ENCODE measurements around the gene CHMP4B. TPM values are rescaled to one million over a fixed set of nuclear protein-coding genes. Genes with fewer than 3 reads are reported as not detected.
A peak's percentile ranks its signal among the peaks of the same experiment; 100 is the strongest.

Gene CHMP4B
- total RNA-seq, 1 experiment from 2014 or later = 77.6 TPM

DNA sequence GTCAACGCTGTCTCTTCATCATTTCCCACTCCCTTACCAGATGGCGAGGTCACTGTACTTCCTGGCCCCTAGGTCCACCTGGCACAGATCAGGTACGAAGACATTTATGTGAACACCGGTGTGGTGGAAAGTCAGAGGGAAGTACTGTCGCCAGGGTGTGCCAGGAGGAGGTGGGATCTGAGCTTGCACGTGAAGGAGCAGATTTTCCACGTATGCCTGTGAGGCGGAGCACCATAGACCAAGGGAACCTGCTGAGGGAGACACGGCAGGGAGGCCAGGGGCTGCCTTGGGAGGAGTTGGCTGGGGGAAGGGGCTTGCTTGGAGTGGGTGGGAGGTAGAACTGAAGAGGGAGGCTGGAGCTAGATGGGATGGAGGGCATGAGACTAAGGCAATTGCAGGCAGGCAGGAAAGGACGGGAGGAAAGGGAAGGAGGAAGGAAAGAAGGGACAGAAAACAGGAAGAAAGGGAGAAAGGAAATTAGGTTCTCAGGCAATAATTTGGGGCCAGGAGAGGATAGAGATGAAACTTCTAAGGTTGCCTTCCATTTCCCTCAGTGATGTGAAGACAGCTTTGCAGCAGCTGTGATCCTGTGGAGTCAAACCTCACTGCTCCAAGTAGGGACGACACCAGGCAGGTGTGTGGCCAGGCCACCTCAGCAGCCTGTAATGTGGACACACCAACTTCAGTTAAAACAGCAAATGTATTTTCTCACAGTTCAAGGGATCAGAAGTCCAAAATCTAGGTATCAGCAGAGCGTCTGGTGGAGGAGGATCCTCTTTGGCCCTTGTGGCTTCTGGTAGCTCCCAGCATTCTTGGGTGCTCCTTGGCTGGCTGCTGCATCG, 46.8 kb downstream of the CHMP4B start:
- DNase-seq (ENCODE audit: unreplicated experiment) = no peak
- no peak overlapping the region for H3K27ac Mint-ChIP-seq (ENCODE audit: low read depth, unreplicated experiment)
- ChIA-PET CTCF (interaction anchor here (0.6 to 1.1 kb wide), 4 partner anchors 23 to 1733 kb away, joined by 3 to 4 read pairs (median 3); no protein-coding TSS in a partner anchor), POLR2A (interaction anchor here (0.6 to 1.4 kb wide), 4 partner anchors 34 to 228 kb away, joined by 3 to 4 read pairs (median 3); no protein-coding TSS in a partner anchor)
- no TSS peak for BruUV-seq (replicated peaks)
- no peaks in the 10 kb centered on the region for H3K9me3 Mint-ChIP-seq (ENCODE audit: unreplicated experiment)
- H3K4me3 Mint-ChIP-seq (ENCODE audit: unreplicated experiment) = no peak overlapping the region
- H3K27me3 Mint-ChIP-seq (ENCODE audit: insufficient read depth, unreplicated experiment) = no peaks in the 10 kb centered on the region
- peaks cover 46% of the 10 kb centered on the region for H3K36me3 Mint-ChIP-seq (ENCODE audit: insufficient read depth, unreplicated experiment)
- H3K4me1 Mint-ChIP-seq (ENCODE audit: insufficient read depth, unreplicated experiment) = no peaks in the 10 kb centered on the region
- intact Hi-C loops (cut with micrococcal nuclease) = no loop called here
- TF ChIP-seq, protein P1, sequence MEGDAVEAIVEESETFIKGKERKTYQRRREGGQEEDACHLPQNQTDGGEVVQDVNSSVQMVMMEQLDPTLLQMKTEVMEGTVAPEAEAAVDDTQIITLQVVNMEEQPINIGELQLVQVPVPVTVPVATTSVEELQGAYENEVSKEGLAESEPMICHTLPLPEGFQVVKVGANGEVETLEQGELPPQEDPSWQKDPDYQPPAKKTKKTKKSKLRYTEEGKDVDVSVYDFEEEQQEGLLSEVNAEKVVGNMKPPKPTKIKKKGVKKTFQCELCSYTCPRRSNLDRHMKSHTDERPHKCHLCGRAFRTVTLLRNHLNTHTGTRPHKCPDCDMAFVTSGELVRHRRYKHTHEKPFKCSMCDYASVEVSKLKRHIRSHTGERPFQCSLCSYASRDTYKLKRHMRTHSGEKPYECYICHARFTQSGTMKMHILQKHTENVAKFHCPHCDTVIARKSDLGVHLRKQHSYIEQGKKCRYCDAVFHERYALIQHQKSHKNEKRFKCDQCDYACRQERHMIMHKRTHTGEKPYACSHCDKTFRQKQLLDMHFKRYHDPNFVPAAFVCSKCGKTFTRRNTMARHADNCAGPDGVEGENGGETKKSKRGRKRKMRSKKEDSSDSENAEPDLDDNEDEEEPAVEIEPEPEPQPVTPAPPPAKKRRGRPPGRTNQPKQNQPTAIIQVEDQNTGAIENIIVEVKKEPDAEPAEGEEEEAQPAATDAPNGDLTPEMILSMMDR (IDR thresholded peaks at IDR 0.05; ENCODE audit: unreplicated experiment) = no peak

DNA sequence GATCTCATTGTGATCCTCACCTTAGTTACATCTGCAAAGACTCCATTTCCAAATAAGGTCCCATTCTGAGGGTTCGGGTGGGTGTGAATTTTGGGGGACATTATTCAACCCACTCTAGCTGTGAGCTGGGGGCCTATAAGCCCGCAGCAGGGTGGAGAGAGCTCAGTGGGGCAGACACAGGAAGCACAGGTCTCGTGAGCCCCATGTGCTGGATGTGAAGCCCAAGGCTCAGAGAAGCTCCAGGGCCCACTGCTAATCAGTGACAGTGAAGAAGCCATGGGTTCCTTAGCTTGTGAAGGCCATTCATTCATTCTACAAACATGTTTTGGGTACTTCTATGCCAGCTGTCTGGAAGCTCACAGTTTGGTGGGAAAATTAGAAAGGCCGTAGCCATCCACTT, 47.5 kb downstream of the CHMP4B start:
- intact Hi-C loops (cut with micrococcal nuclease) = no loop called here
- ChIA-PET POLR2A (interaction anchor here (0.6 to 1.4 kb wide), 3 partner anchors 34 to 46 kb away, joined by 3 to 4 read pairs (median 3); no protein-coding TSS in a partner anchor), CTCF (interaction anchor here (0.6 to 1.1 kb wide), 5 partner anchors 24 to 1733 kb away, joined by 3 to 4 read pairs (median 3); no protein-coding TSS in a partner anchor)
- no peaks in the 10 kb centered on the region for H3K9me3 Mint-ChIP-seq (ENCODE audit: unreplicated experiment)
- TF ChIP-seq, protein P1 (IDR thresholded peaks at IDR 0.05; ENCODE audit: unreplicated experiment) = no peak
- no peak overlapping the region for H3K4me3 Mint-ChIP-seq (ENCODE audit: unreplicated experiment)
- H3K4me1 Mint-ChIP-seq (ENCODE audit: insufficient read depth, unreplicated experiment) = no peaks in the 10 kb centered on the region
- H3K36me3 Mint-ChIP-seq (ENCODE audit: insufficient read depth, unreplicated experiment) = peaks cover 40% of the 10 kb centered on the region
- DNase-seq (ENCODE audit: unreplicated experiment) = no peak
- H3K27ac Mint-ChIP-seq (ENCODE audit: low read depth, unreplicated experiment) = no peak overlapping the region
- no peaks in the 10 kb centered on the region for H3K27me3 Mint-ChIP-seq (ENCODE audit: insufficient read depth, unreplicated experiment)
- BruUV-seq (replicated peaks) = no TSS peak

DNA sequence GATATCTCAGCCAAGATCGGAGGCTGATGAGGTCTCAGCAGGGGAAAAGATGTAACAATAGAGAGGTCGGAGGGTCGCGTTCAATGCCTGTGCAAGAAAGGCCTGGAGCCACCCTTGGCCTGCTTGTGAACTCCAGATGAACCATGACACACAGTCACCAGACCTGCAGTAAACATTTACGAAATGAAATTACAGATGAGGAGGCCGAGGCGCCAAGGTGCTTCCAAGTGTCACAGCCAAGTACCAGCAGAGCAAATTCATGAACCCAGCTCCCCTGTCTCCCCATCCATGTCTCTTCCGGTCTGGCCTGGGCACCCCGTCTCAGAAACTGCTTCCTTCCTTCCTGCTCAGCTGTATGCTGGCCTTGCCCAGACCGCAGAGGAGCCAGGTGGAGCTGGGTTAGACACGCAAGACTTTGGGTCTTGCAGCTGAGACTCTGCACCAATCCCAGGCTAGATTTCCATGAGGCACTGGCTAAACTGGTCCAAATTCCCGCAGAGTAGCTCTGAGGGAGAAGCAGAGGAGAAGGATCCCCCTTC, 48.1 kb downstream of the CHMP4B start:
- no peak overlapping the region for H3K27ac Mint-ChIP-seq (ENCODE audit: low read depth, unreplicated experiment)
- no peak overlapping the region for H3K4me3 Mint-ChIP-seq (ENCODE audit: unreplicated experiment)
- no peaks in the 10 kb centered on the region for H3K27me3 Mint-ChIP-seq (ENCODE audit: insufficient read depth, unreplicated experiment)
- no peaks in the 10 kb centered on the region for H3K9me3 Mint-ChIP-seq (ENCODE audit: unreplicated experiment)
- TF ChIP-seq, protein P1 (IDR thresholded peaks at IDR 0.05; ENCODE audit: unreplicated experiment) = no peak
- peak; percentile 13 for DNase-seq (ENCODE audit: unreplicated experiment)
- no peaks in the 10 kb centered on the region for H3K4me1 Mint-ChIP-seq (ENCODE audit: insufficient read depth, unreplicated experiment)
- ChIA-PET POLR2A (interaction anchor here (1.1 to 1.4 kb wide), 2 partner anchors 47 to 55 kb away, joined by 4 read pairs; no protein-coding TSS in a partner anchor), CTCF (interaction anchor here (0.7 to 1.4 kb wide), 5 partner anchors 25 to 235 kb away, joined by 3 to 6 read pairs (median 3); no protein-coding TSS in a partner anchor)
- intact Hi-C loops (cut with micrococcal nuclease) = no loop called here
- no TSS peak for BruUV-seq (replicated peaks)
- peaks cover 35% of the 10 kb centered on the region for H3K36me3 Mint-ChIP-seq (ENCODE audit: insufficient read depth, unreplicated experiment)

DNA sequence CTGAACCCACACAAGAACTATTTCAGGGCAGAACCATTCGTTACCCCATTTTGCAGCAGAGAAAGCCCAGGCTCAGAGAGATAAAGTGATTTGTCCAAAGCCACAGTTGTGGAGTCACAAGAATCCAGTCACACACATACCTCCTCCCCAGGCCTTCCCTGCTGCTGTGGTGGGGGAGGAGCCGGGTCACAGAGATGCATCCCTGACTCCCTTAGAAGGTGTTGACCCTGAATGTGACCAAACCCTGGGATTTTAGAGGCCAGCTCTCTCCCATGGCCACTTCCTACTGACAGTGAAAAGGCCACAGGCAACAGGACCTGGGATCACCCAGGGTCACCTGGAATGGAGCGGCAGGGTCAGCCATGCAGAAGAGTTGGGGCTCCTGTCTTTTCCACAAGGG, 48.6 kb downstream of the CHMP4B start:
- no peak for DNase-seq (ENCODE audit: unreplicated experiment)
- CTCF ChIA-PET = interaction anchor here (0.6 to 1.4 kb wide), 3 partner anchors 8 to 210 kb away, joined by 3 to 6 read pairs (median 3); no protein-coding TSS in a partner anchor
- intact Hi-C loops (cut with micrococcal nuclease) = no loop called here
- no peaks in the 10 kb centered on the region for H3K9me3 Mint-ChIP-seq (ENCODE audit: unreplicated experiment)
- H3K4me3 Mint-ChIP-seq (ENCODE audit: unreplicated experiment) = no peak overlapping the region
- BruUV-seq (replicated peaks) = no TSS peak
- POLR2A ChIA-PET = interaction anchor here (1.1 kb wide), 1 partner anchor 56 kb away, joined by 4 read pairs; no protein-coding TSS in a partner anchor
- no peak overlapping the region for H3K27ac Mint-ChIP-seq (ENCODE audit: low read depth, unreplicated experiment)
- no peaks in the 10 kb centered on the region for H3K4me1 Mint-ChIP-seq (ENCODE audit: insufficient read depth, unreplicated experiment)
- peaks cover 30% of the 10 kb centered on the region for H3K36me3 Mint-ChIP-seq (ENCODE audit: insufficient read depth, unreplicated experiment)
- TF ChIP-seq, protein P1 (IDR thresholded peaks at IDR 0.05; ENCODE audit: unreplicated experiment) = no peak
- no peaks in the 10 kb centered on the region for H3K27me3 Mint-ChIP-seq (ENCODE audit: insufficient read depth, unreplicated experiment)

All from MCF 10A (cell line).